ENCODE measurements around the gene GRIN2C. TPM values are rescaled to one million over a fixed set of nuclear protein-coding genes. Genes with fewer than 3 reads are reported as not detected.
"Not testable (repeated sequence)": the region's sequence is repeated elsewhere in the genome, so short reads cannot be mapped to it uniquely, and the experiment has no call there.

Gene GRIN2C
- total and polyA plus RNA-seq, 2 of the 4 experiments (the other 2 are of a cell fraction): 0.22 TPM; not detected in 1

GRCh38 chr17:74906214-74906793, 46.6 kb upstream of the GRIN2C start:
- H3K9ac ChIP-seq (ENCODE audit: low read depth, low read length); in situ Hi-C loops (cut with MboI; ENCODE audit: low sequenced_read_pairs); H4K5ac ChIP-seq (ENCODE audit: low read depth, low read length); H2BK15ac ChIP-seq (ENCODE audit: low read depth, low read length); H4K20me1 ChIP-seq (ENCODE audit: insufficient read depth, low read length); H2AK9ac ChIP-seq (replicated peaks; ENCODE audit: low read depth, low read length, poor library complexity); H3K9me3 ChIP-seq (ENCODE audit: control insufficient read depth, insufficient read depth, low read length); H3K27ac ChIP-seq (ENCODE audit: insufficient read depth, low read length); H3K18ac ChIP-seq (ENCODE audit: low read depth, low read length); H3K56ac ChIP-seq (ENCODE audit: extremely low read depth, insufficient read depth, low read length); DNase-seq; H3K4me3 ChIP-seq (ENCODE audit: insufficient read depth, low read depth, low read length); H4K91ac ChIP-seq (ENCODE audit: insufficient read depth, low read depth, low read length); CTCF ChIA-PET; H3K23ac ChIP-seq (ENCODE audit: low read depth, low read length); intact Hi-C loops (cut with micrococcal nuclease); H4K8ac ChIP-seq (ENCODE audit: low read depth in 2 of 2, low read length in 2 of 2); BruUV-seq (replicated peaks); H3K4ac ChIP-seq (ENCODE audit: low read depth, low read length); H3K36me3 ChIP-seq (ENCODE audit: control insufficient read depth, insufficient read depth, low read length); H2BK5ac ChIP-seq (ENCODE audit: low read depth, low read length, poor library complexity, severe bottlenecking); H3K79me1 ChIP-seq (ENCODE audit: low read depth in 1 of 2, low read length in 2 of 2); H2AFZ ChIP-seq (replicated peaks; ENCODE audit: low read length, poor library complexity); H2BK20ac ChIP-seq (ENCODE audit: low read depth, low read length); H3K4me2 ChIP-seq (ENCODE audit: low read depth, low read length); ATAC-seq (ENCODE audit: low read depth); H2AK5ac ChIP-seq (ENCODE audit: low read depth, low read length); H2BK120ac ChIP-seq (ENCODE audit: low read depth, low read length); POLR2A ChIA-PET (ENCODE audit: unreplicated experiment); H3K9me1 ChIP-seq (ENCODE audit: insufficient read depth, low read length); H3K4me1 ChIP-seq (ENCODE audit: control insufficient read depth, insufficient read depth, low read length); H3K14ac ChIP-seq (replicated peaks; ENCODE audit: low read depth, low read length); dilution Hi-C loops (cut with HindIII; ENCODE audit: low sequenced_read_pairs, unreplicated experiment): not testable (repeated sequence)
- peaks cover 25% of the 10 kb centered on the region for H3K27me3 ChIP-seq (ENCODE audit: control insufficient read depth, insufficient read depth, low read length)
- no CpG with 5 or more reads among the region's 6 CpGs for WGBS, 2 experiments (ENCODE audit: extremely low coverage in 2 of 2, insufficient read length in 1 of 2)

All from IMR-90 (cell line).